22Rv1 (cell line): Measurements from ENCODE around the gene AICDA.

Source experiments
- CTCF ChIP-seq: fragments of 450-650 bp; IDR thresholded peaks from 2 replicates; pipeline ENCODE4 v1.5.1; 2017; ENCODE audit warnings: mild to moderate bottlenecking
- ZFX ChIP-seq: fragments of 450-650 bp; IDR thresholded peaks from 2 replicates; pipeline ENCODE4 v1.6.1; 2017; ENCODE audit warnings: antibody characterized with exemption, borderline replicate concordance

- no peak for TF ChIP-seq CTCF
- TF ChIP-seq ZFX = no peak
These were observed 48.4 kb upstream of the AICDA start for GRCh38 chr12:8661016-8661415.
